K562 (cell line): ENCODE measurements around the gene PPP6R1. TPM values are rescaled to one million over a fixed set of nuclear protein-coding genes. Genes with fewer than 3 reads are reported as not detected.
A peak's percentile ranks its signal among the peaks of the same experiment; 100 is the strongest.

ENCODE experiments used
- AFF4 ChIP-seq: sonication (generic); formaldehyde crosslinking; IDR thresholded peaks from 2 replicates; pipeline ENCODE4 v1.8.0; 2023; ENCODE audit warnings: mild to moderate bottlenecking, missing genetic modification reagents
- BACH1 ChIP-seq: fragments of 200-800 bp; sonication (Bioruptor generic); IDR thresholded peaks from 2 replicates; pipeline ENCODE4 v1.6.1; 2016; ENCODE audit warnings: missing genetic modification characterization, missing compliant biosample characterization
- CREM ChIP-seq: IDR thresholded peaks from 2 replicates; pipeline ENCODE4 v1.6.1; 2014; ENCODE audit warnings: antibody characterized with exemption, low read depth
- KLF1 ChIP-seq: fragments of 450-650 bp; IDR thresholded peaks from 2 replicates; pipeline ENCODE4 v1.6.1; 2016; ENCODE audit warnings: missing genetic modification characterization, missing compliant biosample characterization
- OTX1 ChIP-seq: fragments of 450-650 bp; formaldehyde crosslinking; IDR thresholded peaks from 2 replicates; pipeline ENCODE4 v1.4.0; 2022; ENCODE audit warnings: mild to moderate bottlenecking
- POLR2AphosphoS2 ChIP-seq: IDR thresholded peaks from 2 replicates; pipeline ENCODE4 v1.6.1; 2012; ENCODE audit warnings: low read length, improper control_type of control experiment
- ZBTB11 ChIP-seq, 3 experiments: fragments of 200-800 bp in 1 of 3; fragments of 250-450 bp in 1 of 3; fragments of 450-650 bp in 1 of 3; sonication (Bioruptor Pico) in 1 of 3; sonication (Bioruptor generic) in 1 of 3; formaldehyde crosslinking in 1 of 3; IDR thresholded peaks; 2 replicates each; pipeline versions ENCODE4 v1.6.1 to v1.8.0; 2016 to 2022; ENCODE audit warnings: mild to moderate bottlenecking in 2 of 3, missing genetic modification characterization in 2 of 3, missing compliant biosample characterization in 1 of 3, moderate library complexity in 1 of 3
- ZNF592 ChIP-seq: fragments of 450-650 bp; IDR thresholded peaks from 2 replicates; pipeline ENCODE4 v1.6.1; 2017; ENCODE audit warnings: antibody characterized with exemption, mild to moderate bottlenecking
- polyA plus RNA-seq, 8 experiments: library from polyadenylated mRNA; depleted of rRNA in 4 of 8; stranded (reverse) in 5 of 8; unstranded in 3 of 8; fragments of >200 nt; fragmentation: Nextera tagmentation in 2 of 8; fragmentation: Illumina TruSeq in 1 of 8; extraction: Ambion mirVana in 2 of 8; extraction: Trizol in 1 of 8; gene quantifications; 2 replicates each; pipeline versions ENCODE4 v1.2.1 to v1.2.3, GENCODE V29; 2011 to 2014; ENCODE audit warnings: inconsistent platforms in 1 of 8, missing spikeins in 1 of 8
- total RNA-seq, 7 experiments: library from RNA; depleted of rRNA in 6 of 7; stranded (reverse); fragments of >200 nt in 6 of 7; fragmentation: Illumina TruSeq in 2 of 7; extraction: Trizol in 2 of 7; gene quantifications; 2 replicates each; pipeline versions ENCODE4 v1.2.1 to v1.2.3, GENCODE V29; 2011 to 2021; ENCODE audit warnings: low replicate concordance in 1 of 7

The PPP6R1 gene
- total and polyA plus RNA-seq, 9 of the 15 experiments (the other 6 are each of a cell fraction or from before 2014, with no cell fraction given) = 0.48 to 135 (median 37.2) TPM

- peak in 1 of 3 experiments; percentile 62; a peak in 1 of 6 replicates for TF ChIP-seq ZBTB11 (CRISPR knock-in tag; IDR thresholded peaks at IDR 0.05)
- TF ChIP-seq BACH1 = 0 out of 2 replicates have a peak, but pooled peaks have one; percentile 64
- TF ChIP-seq OTX1 (CRISPR knock-in tag) = no peak
- TF ChIP-seq AFF4 (CRISPR knock-in tag) = no peak
- TF ChIP-seq KLF1 (tag) = no peak
- TF ChIP-seq CREM = peak; percentile 76
- peak; percentile 86 for TF ChIP-seq ZNF592
- peak; percentile 68; the same call in 1 of the 2 replicates for TF ChIP-seq POLR2AphosphoS2
Measured at GRCh38 chr19:55305491-55305890, 46.7 kb upstream of the PPP6R1 start (continued).
